Fibroblast of upper back skin (primary cell): ENCODE measurements around the gene ARFGAP1.
A peak's percentile ranks its signal among the peaks of the same experiment; 100 is the strongest.

Experiments used
- DNase-seq: peaks from one replicate; pipeline ENCODE4 v3.0.0-alpha.2; 2013

The ARFGAP1 gene

DNA sequence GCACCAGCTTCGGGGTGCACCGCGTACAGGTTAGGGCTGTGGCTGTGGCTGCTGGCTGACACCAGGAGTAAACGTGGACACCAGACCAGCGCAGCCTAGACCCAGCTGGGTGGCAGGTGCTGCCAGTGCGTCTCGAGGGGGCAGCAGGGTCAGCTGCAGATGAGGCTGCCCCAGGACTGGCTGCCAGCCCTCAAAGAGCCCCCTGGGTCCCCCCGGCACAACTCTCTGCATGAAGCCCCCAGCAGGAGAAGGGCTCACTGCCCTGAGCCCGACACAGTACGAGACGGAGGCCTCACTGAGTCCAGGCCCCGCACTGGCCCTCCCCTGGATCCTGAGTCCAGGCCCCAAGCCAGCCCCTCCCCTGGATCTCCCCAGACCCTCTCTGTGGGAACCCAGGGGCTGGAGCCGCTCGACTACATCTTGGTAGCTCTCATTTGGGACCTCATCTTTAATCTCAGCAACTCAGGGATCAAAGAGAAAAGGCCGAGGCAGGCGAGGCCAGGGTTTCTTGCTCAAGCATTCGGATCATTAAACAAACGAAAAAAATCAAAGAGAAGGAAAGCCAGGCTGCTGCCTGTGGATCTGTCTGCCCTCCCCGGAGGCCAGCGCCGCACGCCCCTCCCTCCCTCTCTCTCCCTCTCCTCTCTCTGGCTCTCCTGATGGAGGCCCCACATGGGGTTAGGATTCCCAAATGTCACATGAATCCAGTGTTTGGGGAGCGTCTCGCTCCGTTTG is 11.4 kb upstream of the ARFGAP1 start:
- DNase-seq, result no peak

DNA sequence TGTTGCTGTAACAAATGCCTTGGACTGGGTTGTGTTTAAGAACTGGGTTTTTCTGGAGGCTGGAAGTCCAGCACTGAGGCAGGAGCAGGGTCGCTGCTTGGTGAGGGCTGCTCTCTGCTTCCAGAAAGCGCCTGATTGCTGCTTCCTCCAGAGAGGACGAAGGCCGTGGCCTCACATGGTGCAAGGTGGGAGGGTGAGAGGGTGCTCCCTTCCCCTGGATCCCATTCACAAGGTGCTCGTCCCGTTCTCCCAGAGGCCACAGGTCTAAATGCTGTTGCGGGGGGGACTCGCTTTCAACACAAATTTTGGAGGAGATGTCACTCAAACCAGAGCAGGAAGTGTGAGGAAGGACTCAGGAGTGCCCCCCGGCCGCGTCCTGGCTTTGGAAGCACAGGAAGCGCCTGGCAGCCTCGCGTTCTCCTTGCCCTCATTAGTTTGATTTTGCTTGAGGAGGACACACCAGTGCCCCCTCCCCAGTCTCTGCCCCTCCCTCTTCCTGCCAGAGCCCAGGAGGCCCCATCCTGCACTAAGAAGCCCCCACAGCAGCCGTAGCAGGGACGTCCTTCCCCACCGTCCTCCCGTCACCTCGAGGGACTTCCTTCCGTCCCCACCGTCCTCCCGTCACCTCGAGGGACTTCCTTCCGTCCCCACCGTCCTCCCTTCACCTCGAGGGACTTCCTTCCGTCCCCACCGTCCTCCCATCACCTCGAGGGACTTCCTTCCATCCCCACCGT is 10.7 kb upstream of the ARFGAP1 start:
- no peak for DNase-seq

DNA sequence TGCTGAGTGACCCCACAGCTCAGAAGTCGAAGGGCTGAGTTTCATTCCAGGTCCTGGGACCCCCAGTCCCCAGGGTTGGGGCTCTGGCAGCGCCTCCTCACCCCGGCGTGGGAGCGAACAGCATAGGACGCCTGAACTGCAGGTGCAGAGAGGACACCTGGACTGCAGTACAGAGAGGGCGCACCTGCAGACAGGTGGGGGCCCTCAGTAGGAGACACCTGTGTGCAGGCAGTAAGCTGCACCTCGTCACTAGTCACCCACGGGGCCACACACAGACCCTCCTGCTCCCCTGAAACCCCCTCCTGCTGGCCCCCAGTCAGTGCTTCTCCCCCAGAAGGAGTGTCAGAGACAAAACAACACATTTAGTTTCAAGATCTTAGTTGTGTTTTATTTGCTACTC is 9.8 kb upstream of the ARFGAP1 start:
- no peak for DNase-seq

DNA sequence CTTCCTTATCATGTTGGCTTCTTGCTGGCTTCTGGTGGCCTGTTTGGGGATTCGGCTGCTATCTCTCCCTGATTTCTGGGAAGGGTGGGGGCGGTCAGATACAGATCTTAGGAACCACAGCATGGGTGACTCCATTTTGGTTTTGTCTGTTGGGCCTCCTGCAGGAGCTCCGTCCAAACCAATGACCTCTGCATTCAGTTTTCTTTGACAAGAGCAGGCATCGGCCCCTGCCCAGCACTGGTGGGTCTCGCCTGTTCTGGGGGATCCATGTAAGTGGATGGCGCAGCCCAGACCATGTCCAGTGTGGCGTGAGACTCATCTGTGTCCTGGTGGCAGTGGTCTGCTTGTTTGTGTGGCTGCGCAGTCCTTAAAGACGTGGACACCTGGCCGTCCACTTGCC is 8.6 kb upstream of the ARFGAP1 start:
- DNase-seq, result no peak

DNA sequence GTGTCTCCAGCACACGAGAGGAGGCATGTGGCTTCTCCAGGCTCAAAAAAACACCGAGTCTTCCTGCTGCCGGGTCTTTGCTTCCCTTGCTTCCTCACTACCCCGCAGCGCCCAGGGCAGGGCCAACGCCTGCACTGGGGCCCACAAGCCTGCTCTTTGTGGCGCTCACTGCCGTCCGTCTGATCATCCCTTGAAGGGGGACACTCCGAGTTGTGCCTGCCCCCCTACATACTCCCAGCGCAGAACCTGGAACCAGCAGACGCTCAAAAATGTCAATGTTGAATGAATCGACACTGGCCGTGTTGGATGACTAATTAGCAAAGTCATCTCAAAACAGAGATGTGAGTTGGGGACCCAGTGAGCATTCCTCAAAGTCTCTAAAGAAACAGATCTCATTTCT is 8.1 kb upstream of the ARFGAP1 start:
- no peak for DNase-seq

DNA sequence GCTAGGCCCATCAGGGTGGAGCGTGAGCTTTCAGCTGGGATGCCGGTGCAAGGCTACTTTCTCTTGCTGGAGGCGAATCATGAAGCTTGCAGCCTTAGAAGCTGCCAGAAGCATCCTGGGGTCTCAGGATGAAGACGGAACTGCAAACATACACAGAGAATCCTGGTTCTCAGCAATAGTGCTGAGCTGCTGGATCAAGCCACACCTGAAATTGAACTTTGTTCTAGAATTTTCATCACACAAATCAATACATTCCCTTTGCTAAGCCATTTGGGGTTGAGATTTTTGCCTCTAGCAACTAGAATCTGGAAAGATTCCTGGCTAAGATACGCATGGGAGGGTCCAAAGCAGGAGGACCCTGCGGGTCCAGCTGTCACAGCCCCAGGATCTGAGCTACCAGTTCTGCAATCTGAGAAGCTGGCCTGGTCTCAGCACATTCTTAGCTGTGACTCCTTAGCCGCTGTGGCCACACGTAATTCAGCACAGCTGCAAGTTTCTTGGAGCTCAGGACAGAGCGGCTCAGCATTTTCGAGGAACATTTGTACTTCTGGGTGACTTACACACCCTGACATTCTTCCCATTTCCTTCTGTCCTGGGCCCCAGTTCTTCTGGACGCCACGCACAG is 6.6 kb upstream of the ARFGAP1 start:
- peak; percentile 56 for DNase-seq

DNA sequence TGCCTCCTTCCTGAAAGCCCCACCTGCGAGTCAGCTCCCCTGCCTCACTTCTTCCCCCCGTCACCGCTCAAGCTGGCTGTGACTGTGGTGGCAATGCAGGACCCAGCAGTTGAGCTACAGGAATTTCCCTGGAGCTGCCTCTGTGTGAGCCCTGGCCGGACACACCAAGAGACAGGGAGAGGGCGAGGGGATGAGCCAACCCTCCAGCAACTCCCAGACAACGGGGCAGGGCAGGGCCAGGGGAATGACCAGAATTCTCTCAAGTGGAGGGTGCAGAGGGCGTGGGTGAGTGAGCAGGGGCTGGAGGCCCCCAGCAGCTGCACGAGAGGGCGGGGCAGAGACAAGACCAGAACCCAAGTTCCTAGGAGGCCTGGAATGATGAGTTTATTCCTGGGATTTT is 4.9 kb upstream of the ARFGAP1 start:
- DNase-seq, result no peak

DNA sequence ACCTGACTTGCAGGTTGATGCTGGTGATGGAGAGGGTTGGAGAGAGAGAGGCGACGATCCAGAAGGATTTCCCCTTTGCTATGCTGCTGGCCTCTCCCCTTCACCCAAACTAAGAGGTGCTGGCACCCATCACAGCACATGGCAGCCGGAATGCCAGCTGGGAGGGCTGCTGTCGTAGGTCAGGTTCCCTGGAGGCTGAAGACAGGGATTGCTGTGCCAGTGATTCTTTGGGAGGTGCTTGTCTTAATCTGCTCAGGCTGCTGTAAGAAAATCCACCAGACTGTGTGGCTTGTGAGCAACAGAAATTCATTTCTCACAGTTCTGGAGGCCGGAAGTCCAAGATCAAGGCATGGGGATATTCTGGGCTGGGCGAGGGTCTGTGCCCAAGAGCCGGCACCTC is 4.4 kb upstream of the ARFGAP1 start:
- DNase-seq, result no peak

DNA sequence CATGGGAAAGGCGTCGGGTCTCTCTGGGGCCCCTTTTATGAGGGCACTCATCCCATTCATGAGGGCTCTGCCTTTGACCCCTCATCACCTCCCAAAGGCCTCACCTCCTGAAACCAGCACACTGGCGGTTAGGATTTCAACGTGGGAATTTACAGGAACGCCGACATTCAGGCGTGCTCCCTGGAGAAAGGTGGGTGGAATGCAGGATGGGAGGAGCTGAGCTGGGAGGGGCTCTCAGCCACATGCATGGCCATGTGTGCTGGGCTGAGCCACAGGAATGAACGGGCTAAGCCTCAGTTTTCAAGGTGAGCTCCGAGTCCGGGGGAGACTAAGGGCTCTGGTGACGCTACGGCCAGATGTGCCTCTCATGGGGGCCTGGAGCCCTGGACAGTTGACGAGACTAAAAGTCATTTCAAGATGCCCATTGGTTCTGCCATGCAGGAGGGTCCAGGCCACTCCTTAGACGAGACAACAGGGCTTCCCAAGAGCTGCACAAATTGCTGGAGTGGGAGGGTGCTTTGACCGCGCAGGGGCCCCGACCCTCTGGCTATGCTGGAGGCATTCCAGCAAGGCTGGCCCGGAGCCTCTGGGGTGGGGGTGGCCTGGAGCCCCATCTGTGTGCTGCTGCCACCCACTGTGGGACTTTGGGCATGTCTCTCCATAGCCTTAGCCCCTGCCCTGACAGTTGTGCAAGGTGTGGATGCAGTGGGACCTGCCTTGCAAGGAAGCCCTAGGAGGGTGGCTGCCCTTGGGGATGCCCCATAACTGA is 3.8 kb upstream of the ARFGAP1 start:
- DNase-seq, result no peak

DNA sequence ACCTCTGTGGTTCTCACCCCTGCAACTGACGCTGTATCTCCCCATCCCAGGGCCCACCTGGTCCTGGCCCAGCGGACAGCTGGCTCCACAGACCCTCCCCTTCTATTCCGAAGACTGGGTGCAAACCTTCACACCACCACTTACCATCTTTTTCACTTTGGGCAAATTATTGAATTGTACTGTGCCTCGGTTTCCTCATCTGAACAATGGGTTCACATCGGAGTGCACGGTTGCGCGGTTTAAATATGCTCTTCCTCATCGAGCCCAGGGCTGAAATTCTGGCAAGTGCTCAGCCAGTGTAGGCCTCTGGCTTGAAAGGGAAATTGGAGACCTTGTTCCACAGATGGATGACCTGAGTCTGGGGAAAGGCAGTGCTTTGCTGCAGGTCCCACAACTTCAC is 2.9 kb upstream of the ARFGAP1 start:
- DNase-seq, result no peak

DNA sequence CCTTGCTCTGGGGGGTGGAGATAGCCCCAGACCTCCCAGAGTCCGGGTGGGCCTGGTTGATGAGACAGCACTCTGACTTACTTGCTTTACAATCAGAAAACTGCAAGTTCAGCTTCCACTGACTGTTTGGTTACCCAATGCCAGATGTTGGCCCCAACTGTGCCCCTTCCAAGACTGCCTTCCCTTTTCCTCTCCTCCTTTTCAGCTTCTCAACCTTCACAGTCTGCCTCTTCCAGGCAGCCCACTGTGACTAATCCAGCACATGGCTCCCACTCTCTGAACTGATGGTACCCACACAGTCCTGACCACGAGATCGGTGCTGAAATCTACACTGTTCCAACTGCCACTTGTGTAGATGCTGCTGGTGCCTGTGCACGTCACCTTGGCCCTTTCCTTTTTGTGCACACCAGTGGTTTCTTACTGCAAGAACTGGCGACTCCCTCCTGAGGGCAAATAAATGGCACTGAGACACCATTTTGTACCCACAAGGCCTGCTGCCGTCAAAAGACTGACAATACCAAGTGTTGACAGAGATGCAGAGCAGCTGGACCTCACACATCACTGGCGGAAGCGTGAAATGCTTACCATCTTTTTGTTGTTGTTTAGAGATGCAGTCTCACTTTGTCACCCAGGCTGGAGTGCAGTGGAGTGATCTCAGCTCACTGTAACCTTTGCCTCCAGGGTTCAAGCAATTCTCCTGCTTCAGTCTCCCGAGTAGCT is 1.8 kb upstream of the ARFGAP1 start:
- DNase-seq, result no peak

DNA sequence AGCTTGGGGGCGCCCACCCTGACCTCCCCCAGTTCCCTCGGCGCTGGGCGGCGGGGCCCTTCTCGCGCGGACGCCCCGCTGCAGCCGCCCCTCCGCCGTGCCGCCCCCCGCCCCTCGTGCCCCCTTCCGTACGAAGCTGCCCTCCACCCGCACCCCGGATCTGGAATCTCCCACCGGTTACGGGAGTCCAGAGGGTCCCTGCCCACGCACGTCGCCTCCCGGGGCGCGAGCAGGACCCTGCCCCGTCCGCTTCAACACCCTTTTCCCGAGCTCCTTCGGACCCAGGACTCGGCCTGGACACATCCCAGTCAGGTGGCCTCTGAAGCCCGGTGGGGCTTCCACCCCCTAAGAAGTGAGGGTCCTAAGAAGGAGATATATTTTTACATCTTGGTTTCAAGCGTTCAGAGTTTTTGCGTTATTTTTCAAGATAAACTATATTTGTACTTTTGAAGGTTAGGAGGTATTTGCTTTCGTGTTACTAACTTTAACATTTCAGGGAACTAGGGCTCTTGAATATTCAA is 506 bp downstream of the ARFGAP1 start:
- no peak for DNase-seq

DNA sequence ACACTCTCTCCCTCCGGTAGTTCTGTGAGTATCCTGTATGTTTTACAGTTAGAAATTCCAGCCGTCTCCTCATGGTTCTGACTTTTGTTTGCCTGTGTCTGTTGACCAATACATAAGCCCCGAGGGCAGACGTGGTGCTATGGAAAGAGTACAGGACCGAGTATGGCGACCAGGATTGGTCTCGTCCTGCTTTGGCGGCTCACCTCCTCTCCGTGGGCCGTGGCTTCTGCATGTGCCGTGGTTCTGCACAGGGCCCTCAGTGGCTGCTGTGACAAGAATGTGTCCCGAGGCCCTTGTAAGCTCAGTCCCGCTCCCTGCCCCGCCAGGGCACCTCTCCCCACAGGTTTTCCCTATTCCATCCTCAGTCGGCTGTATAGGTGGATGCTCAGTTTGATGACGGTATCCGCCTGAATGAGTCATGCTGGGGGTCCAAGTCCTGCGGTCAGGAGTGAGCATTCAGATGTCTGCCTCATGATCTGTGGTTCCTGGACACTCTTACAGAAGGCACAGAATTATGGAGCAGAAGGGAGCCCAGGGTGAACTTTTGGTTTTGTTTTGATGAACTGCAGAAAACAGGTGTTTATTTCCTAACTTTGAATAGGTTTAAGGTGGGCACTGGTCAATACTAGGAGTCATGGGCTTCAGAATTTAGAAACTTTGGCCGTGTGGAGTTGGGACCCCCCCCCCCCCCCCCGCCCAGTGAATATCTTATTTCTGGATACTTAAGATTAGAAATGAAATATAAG is 1.2 kb downstream of the ARFGAP1 start:
- peak; percentile 79 for DNase-seq

DNA sequence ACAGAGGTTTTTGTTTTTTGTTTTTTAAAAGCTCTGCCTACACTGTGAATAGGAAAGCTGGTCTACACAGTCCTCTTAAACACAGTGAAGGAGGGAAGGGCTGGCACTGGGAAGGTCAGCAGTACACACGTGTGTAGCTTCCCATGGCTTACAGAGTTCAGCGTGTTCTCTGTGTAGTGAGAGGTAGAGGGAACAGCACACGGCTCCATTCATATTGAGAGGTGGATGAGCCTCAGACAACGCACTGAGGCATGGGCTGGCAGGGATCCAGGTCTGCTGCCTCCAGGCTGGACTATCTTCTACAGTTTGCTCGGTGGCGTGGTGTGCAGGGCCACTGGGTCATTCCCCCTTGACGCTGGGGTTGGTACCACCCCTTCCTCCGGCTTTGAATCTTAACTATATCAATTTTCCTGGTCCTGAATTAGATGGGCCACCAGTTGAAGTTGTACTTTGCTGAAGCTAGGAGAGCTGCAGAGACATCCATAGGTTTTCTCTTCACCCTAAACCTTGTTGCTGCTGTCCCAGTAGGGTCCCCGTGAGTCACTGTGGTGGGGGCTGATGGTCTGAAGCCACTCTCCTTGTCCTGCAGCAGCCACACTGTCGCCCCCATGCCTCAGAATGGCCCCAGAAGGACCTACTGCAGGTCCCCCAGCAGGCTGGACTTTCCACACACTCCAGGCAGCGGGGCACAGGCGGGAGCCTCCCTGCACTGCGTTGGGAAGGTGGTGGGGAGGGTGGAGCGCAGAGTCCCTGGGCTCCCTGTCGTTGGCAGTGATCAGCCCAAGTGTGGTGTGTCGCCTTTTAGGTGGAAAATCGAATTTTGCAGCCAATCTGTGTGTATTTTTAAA is 2.0 kb downstream of the ARFGAP1 start:
- no peak for DNase-seq

DNA sequence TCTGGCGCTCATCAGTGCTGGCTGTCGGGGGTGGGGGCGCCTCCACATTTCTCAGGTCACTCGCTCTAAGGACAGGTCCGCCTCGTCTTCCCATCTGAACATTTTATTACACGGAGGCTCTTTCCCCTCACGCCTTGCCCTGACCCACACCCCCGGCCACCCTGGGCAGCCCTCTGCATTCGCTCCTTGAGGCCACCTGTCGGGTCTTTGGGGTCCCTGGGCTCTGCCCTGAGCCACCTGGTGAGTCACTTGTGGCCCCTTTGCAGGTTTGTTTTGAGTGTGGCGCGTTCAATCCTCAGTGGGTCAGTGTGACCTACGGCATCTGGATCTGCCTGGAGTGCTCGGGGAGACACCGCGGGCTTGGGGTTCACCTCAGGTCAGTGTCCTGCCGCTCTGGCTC is 3.2 kb downstream of the ARFGAP1 start:
- DNase-seq, result no peak

DNA sequence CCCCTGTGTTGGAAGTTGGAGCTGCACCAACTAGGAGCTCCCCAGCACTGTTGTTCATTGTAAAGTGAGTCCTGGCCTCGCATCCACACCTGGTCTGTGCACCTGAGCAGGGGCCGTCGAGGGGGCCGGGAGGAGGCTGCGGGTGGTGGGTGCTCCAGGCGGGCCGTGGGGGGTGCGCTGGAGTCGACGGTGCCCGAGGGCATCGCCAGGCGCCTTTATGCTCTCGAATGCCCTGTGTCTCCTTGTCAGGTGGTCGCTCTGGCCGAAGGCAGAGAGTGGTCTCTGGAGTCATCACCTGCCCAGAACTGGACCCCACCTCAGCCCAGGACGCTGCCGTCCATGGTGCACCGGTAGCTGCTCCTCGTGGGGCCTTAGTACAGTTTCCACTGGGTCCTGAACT is 4.3 kb downstream of the ARFGAP1 start:
- no peak for DNase-seq

DNA sequence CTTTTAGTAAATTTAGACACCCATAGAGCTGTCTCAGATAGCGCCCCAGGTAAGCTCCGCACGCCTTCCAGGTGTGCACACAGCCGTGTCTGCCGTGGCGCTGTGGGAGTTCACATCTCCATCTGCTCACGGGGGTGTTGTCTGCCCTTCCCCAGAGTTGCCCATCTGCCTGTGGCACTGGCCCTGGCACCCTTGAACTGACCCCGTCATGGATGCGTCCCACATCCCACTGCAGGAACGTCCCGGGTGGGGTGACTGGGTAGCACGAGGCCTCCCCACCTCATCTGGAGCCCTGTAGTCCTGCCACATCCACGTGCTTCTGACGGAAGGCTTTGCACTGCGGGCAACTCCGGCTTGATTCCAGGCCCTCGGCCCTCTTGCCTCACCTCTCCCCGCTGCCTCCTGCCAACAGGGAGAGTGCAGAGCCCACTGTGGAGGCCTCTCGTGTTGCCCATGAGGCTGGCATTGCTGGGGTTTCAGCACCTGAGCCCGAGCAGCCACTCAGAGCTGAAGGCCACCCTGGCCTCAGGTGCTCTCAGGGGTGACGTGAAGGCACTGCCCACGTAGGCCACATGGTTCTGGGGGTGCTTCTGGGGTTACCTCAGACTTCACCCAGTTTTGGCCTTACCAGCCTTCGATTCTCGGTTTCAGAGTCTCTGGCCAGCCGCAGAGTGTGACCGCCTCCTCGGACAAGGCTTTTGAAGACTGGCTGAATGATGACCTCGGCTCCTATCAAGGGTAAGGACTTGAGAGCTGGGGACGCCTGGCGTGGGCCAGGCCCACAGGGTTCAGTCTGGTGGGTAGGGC is 5.1 kb downstream of the ARFGAP1 start:
- DNase-seq, result no peak

DNA sequence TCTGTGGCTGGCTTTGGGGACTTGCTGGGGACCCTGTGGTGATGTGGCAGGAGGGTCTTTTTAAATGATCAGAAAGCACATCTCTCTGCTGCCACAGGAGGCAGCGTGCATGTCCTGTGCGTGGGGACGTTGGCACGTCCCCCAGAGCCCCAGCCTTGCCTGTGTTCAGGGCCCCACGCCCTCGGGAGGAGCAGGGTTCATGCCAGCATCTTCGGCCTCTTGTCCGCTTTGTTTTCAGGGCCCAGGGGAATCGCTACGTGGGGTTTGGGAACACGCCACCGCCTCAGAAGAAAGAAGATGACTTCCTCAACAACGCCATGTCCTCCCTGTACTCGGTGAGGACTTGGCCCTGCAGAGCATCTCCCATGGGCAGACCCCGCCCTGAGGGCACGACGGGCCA is 6.0 kb downstream of the ARFGAP1 start:
- DNase-seq, result no peak

DNA sequence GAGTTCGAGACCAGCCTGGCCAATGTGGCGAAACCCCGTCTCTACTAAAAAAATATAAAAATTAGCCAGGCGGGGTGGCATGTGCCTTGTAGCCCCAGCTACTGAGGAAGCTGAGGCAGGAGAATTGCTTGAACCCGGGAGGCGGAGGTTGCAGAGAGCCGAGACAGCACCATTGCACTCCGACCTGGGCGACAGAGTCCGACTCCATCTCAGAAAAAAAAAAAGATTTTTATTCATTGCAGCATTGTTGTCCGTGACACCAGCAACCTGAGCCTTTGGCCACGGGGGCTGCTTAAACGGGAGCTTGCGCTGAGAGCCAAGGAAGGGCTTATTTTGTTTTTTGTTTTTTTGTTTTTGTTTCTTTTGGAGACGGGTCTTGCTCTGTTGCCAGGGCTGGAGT is 7.3 kb downstream of the ARFGAP1 start:
- DNase-seq, result no peak

DNA sequence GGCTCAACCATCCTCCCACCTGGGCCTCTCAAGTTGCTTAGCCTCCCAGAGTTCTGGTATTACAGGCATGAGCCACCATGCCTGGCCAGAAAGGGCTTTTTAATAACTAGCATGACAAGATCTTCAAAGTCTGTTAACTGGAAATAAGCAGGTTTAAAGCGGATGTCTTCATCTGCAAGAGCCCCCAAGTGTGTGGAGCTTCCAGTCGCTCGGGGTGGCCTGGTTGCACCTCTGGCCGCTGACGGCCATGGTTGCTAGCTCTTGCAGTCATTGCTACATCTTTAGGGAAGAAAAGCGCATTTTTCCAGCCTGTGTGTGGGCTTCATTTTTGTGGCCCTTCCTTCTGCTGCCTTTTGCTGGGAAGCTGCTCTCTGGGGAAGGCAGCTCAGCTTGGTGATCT is 7.8 kb downstream of the ARFGAP1 start:
- DNase-seq, result no peak
